Esophagus squamous epithelium (tissue), 5 donors: ENCODE results near the gene ABHD15. TPM values are rescaled to one million over a fixed set of nuclear protein-coding genes. Genes with fewer than 3 reads are reported as not detected.

Experiments used
- DNase-seq: peaks from one replicate; lab custom pipeline; 2025; lab: John Stamatoyannopoulos, UW
- H3K27ac ChIP-seq, 4 donors: fragments of 200-600 bp; sonication (generic); one replicate each; pipeline ENCODE4 v1.5.1; 2016 to 2019; ENCODE audit warnings: mild to moderate bottlenecking in 1 of 4
- H3K27me3 ChIP-seq, 4 donors: fragments of 200-600 bp; sonication (generic); 1 replicate in 3 of 4; 2 replicates in 1 of 4; pipeline versions ENCODE4 v1.5.1 to v1.6.0; 2017 to 2021; ENCODE audit warnings: antibody characterized with exemption in 1 of 4
- H3K36me3 ChIP-seq, 3 donors: fragments of 200-600 bp; sonication (generic); one replicate each; pipeline ENCODE4 v1.5.1; 2016 to 2019
- H3K4me1 ChIP-seq, 3 donors: fragments of 200-600 bp; sonication (generic); one replicate each; pipeline ENCODE4 v1.5.1; 2017 to 2019
- H3K4me3 ChIP-seq, 4 donors: fragments of 200-600 bp; sonication (generic); 1 replicate in 3 of 4; 2 replicates in 1 of 4; pipeline ENCODE4 v1.5.1; 2016 to 2019; ENCODE audit warnings: mild to moderate bottlenecking in 2 of 4, moderate library complexity in 1 of 4
- H3K9me3 ChIP-seq, 3 donors: fragments of 200-600 bp; sonication (generic); one replicate each; pipeline ENCODE4 v1.5.1; 2016 to 2019
- POLR2A ChIP-seq, 4 donors: fragments of 450-650 bp; IDR thresholded peaks; one replicate each; pipeline ENCODE4 v1.6.1; 2017; ENCODE audit warnings: antibody characterized with exemption in 4 of 4, mild to moderate bottlenecking in 4 of 4, moderate library complexity in 3 of 4
- WGBS, 2 donors: methylation state at CpG; one replicate each; pipeline ENCODE4 v1.1.5; 2018; 5-methylcytosine and 5-hydroxymethylcytosine counted together
- intact Hi-C: fragments of 100-400 bp; cut with DNase I; formaldehyde crosslinking; loops from one replicate; pipeline ENCODE4 v1.15.0; 2022
- total RNA-seq, 4 donors: library from RNA; depleted of rRNA; stranded (reverse); fragments of >200 nt; gene quantifications; one replicate each; pipeline ENCODE4 v1.1.0, GENCODE V29; 2016
- TF ChIP-seq, protein P1 (sequence below), 6 experiments: fragments of 450-650 bp in 4 of 6; fragments of 200-600 bp in 2 of 6; sonication (generic) in 2 of 6; IDR thresholded peaks; one replicate each; pipeline ENCODE4 v1.5.1; 2016 to 2019; ENCODE audit warnings: antibody characterized with exemption in 6 of 6, mild to moderate bottlenecking in 4 of 6, moderate library complexity in 4 of 6
- donor health status: DM: yes; HTN: yes; CAD: no.

ABHD15 gene
- total RNA-seq, 4 donors from 2014 or later = 4.3 to 7.2 (median 5.4) TPM

DNA sequence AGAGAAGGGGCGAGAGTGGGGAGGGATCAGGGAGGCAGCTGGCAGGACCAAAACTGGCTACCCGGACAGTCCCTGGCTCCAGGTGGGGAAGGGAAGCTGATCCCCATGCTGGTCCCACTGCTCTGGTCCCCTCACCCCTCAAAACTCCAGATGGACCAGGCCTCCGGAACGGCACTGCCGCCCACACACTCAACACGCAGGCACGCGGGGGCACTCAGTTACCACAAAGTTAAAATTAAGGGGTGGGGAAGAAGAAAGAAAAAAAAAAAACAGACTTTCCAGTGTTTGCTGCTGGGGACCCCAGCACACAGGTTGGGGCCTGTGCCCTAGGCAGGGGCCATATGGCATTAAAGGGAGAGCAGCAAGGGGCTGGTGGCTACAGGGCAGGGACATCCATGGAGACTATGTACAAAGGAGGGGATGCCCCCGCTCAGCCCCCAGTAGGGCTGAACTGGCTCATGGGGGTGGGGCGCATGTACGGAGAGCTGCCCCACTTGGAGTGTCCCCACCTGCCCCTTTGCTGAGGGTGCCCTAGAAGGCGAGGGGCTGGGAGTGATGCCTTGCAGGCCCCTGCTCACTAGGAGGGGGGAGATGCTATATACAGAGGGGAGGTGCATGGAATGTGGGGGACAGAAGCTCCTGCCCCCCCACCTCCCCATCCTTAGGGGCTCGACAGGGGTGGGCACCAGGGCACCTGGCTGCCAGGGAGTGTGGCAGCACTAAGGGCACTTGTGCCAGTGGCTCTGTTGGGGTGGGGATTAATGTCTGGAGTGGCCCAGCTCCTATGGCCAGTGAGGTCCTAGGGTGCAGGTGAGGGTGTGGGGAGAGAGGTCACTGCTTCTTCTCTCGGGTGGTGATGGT is 7.3 kb upstream of the ABHD15 start:
- H3K36me3 ChIP-seq = peaks cover 21 to 65% (median 44%) of the 10 kb centered on the region in 3 donors
- intact Hi-C loops = no loop called here
- H3K27ac ChIP-seq = no peak overlapping the region
- no peak overlapping the region for H3K4me3 ChIP-seq
- peaks cover 27 to 69% (median 28%) of the 10 kb centered on the region in 3 donors for H3K4me1 ChIP-seq
- DNase-seq = no peak
- no peak for TF ChIP-seq POLR2A (IDR thresholded peaks at IDR 0.05)
- TF ChIP-seq, protein P1, sequence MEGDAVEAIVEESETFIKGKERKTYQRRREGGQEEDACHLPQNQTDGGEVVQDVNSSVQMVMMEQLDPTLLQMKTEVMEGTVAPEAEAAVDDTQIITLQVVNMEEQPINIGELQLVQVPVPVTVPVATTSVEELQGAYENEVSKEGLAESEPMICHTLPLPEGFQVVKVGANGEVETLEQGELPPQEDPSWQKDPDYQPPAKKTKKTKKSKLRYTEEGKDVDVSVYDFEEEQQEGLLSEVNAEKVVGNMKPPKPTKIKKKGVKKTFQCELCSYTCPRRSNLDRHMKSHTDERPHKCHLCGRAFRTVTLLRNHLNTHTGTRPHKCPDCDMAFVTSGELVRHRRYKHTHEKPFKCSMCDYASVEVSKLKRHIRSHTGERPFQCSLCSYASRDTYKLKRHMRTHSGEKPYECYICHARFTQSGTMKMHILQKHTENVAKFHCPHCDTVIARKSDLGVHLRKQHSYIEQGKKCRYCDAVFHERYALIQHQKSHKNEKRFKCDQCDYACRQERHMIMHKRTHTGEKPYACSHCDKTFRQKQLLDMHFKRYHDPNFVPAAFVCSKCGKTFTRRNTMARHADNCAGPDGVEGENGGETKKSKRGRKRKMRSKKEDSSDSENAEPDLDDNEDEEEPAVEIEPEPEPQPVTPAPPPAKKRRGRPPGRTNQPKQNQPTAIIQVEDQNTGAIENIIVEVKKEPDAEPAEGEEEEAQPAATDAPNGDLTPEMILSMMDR (IDR thresholded peaks at IDR 0.05) = no peak
- 83 to 89% methylated on average over 5 to 7 of the region's 14 CpGs for WGBS, 2 donors
- H3K27me3 ChIP-seq = no peaks in the 10 kb centered on the region
- no peaks in the 10 kb centered on the region for H3K9me3 ChIP-seq

DNA sequence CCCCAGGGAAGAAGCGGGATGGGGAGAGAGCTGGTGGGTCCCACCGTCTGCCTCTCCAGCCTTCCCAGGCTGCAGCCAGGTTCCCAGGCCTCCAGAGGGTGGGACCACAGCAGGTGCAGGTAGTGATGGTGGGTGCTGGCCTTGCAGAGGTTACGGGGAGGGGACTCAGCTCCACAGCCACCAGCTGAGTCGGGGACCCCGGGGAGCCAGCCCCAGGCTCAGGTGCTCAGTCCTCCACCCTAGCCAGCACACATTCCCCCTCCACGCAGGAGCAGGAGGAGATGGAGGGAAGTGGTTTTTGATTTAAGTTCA is 6.7 kb upstream of the ABHD15 start:
- WGBS, 2 donors = 85 to 94% methylated on average over 3 to 4 of the region's 6 CpGs
- Histone ChIP-seq H3K36me3 (peaks cover 21 to 59% (median 39%) of the 10 kb centered on the region in 3 donors), H3K27ac (no peak overlapping the region), H3K9me3 (no peaks in the 10 kb centered on the region), H3K27me3 (no peaks in the 10 kb centered on the region), H3K4me3 (no peak overlapping the region), H3K4me1 (peaks cover 26 to 68% (median 30%) of the 10 kb centered on the region in 3 donors)
- DNase-seq = no peak
- intact Hi-C loops = no loop called here
- TF ChIP-seq POLR2A (IDR thresholded peaks at IDR 0.05) = no peak
- TF ChIP-seq, protein P1 (IDR thresholded peaks at IDR 0.05) = no peak

DNA sequence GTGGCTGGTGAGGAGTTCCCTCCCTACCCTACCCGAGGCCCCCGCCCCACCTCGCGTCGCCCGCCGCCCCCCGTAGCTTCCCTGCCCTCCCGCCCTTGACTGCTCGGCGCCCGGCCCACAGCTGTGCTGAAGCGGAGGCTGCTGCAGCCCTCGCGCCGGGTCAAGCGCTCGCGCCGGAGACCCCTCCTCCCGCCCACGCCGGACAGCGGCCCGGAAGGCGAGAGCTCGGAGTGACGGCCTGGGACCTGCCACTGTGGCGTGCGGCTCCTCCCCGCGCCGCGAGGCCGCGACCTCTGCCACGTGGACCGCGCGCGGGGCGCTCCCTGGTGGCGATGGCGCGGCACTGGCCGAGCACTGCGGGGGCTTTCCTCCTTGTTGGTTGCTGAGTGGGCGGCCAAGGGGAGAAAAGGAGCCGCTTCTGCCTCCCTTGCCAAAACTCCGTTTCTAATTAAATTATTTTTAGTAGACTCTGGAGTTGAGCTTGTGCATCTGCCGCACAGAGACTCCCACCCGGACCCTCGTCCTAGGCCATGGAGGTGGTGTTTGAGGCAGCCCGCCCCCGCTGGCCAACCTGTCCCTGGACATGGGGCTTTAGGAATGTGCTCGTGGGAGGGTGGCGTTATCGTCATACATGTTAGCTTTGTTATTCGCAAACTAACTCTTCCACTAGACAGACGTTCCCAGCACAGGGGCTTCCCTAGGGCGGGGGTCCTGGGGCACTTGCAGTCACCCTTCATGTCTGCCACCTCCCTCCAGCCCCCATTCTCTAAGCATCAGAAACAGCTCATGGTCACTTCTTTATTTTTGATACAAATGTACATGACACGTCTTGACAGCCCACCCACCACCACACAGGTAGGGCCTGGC is 6.1 kb upstream of the ABHD15 start:
- Histone ChIP-seq H3K27ac (peak overlapping the region in 3 of 4 donors; percentile 3 to 59 (median 23)), H3K36me3 (peaks cover 21 to 53% (median 33%) of the 10 kb centered on the region in 3 donors), H3K9me3 (no peaks in the 10 kb centered on the region), H3K4me3 (peak overlapping the region; percentile 9 to 52 (median 34)), H3K27me3 (no peaks in the 10 kb centered on the region), H3K4me1 (peaks cover 20 to 64% (median 30%) of the 10 kb centered on the region in 3 donors)
- DNase-seq = no peak
- TF ChIP-seq, protein P1 (IDR thresholded peaks at IDR 0.05) = peak; percentile 49 to 70 (median 66)
- TF ChIP-seq POLR2A (IDR thresholded peaks at IDR 0.05) = no peak
- intact Hi-C loops = no loop called here
- 47 to 78% methylated on average over 12 to 17 of the region's 62 CpGs for WGBS, 2 donors

DNA sequence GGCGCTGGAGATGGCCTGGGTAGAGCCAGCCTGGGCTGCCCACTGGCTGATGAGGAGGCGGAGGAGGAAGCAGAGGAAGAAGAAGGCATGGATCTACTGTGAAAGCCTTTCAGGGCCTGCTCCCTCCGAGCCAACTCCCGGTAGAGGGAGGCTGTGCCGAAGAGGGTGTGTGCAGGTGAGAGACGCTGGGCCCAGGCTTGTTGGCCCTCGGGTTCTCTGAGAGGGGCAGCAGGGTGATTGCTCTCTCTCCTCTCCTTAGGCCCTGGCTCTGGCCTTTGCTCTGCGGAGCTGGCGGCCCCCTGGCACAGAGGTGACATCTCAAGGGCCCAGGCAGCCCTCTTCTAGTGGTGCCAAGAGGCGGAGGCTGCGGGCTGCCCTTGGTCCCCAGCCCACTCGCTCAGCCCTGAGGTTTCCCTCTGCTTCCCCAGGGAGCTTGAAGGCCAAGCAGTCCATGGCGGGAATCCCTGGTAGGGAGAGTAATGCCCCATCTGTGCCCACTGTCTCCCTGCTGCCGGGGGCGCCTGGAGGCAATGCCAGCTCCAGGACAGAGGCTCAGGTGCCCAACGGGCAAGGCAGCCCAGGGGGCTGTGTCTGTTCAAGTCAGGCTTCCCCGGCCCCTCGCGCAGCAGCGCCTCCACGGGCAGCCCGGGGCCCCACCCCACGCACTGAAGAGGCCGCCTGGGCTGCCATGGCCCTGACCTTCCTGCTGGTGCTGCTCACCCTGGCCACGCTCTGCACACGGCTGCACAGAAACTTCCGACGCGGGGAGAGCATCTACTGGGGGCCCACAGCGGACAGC is 5.2 kb upstream of the ABHD15 start:
- Histone ChIP-seq H3K9me3 (no peaks in the 10 kb centered on the region), H3K27me3 (no peaks in the 10 kb centered on the region), H3K4me1 (peaks cover 17 to 64% (median 23%) of the 10 kb centered on the region in 3 donors), H3K4me3 (peak overlapping the region; percentile 9 to 52 (median 34)), H3K27ac (peak overlapping the region in 3 of 4 donors; percentile 3 to 59 (median 23)), H3K36me3 (peaks cover 21 to 45% (median 25%) of the 10 kb centered on the region in 3 donors)
- 57 to 60% methylated on average over 4 to 6 of the region's 30 CpGs for WGBS, 2 donors
- intact Hi-C loops = no loop called here
- TF ChIP-seq, protein P1 (IDR thresholded peaks at IDR 0.05) = no peak
- no peak for TF ChIP-seq POLR2A (IDR thresholded peaks at IDR 0.05)
- DNase-seq = no peak
